Lower leg skin (tissue), 3 donors: ENCODE measurements around the gene SUPT20H.

ENCODE experiments used
- POLR2A ChIP-seq, 2 donors: fragments of 450-650 bp; IDR thresholded peaks; one replicate each; pipeline ENCODE4 v1.6.1; 2016 to 2017; ENCODE audit warnings: antibody characterized with exemption in 2 of 2, mild to moderate bottlenecking in 1 of 2, moderate library complexity in 1 of 2
- TF ChIP-seq, protein P1 (sequence below), 3 donors: fragments of 450-650 bp; IDR thresholded peaks; one replicate each; pipeline ENCODE4 v1.5.1; 2016; ENCODE audit warnings: antibody characterized with exemption in 3 of 3, mild to moderate bottlenecking in 3 of 3, moderate library complexity in 2 of 3

DNA sequence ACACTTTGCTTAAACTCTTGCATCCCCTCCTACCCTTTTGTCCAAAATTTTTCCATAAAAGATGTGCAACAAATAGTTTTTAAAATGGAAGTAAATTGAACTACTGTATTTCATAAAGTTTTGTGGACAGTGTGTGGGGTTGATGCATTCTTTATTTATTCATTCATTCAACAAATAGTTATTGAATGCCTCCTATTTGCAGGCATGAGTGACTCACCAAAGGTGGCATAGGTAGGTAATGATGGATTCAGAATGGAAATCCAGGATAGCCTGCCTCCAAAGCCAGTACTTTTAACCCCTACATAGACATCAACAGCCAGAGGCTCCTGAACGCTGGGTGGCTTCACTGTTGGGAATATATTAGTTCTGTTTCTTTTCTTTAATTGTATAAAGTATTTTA lies 48.4 kb upstream of the SUPT20H start:
- TF ChIP-seq, protein P1, sequence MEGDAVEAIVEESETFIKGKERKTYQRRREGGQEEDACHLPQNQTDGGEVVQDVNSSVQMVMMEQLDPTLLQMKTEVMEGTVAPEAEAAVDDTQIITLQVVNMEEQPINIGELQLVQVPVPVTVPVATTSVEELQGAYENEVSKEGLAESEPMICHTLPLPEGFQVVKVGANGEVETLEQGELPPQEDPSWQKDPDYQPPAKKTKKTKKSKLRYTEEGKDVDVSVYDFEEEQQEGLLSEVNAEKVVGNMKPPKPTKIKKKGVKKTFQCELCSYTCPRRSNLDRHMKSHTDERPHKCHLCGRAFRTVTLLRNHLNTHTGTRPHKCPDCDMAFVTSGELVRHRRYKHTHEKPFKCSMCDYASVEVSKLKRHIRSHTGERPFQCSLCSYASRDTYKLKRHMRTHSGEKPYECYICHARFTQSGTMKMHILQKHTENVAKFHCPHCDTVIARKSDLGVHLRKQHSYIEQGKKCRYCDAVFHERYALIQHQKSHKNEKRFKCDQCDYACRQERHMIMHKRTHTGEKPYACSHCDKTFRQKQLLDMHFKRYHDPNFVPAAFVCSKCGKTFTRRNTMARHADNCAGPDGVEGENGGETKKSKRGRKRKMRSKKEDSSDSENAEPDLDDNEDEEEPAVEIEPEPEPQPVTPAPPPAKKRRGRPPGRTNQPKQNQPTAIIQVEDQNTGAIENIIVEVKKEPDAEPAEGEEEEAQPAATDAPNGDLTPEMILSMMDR (IDR thresholded peaks at IDR 0.05) = no peak
- TF ChIP-seq POLR2A (IDR thresholded peaks at IDR 0.05) = no peak
